Skin of body (tissue), 2 donors: ENCODE measurements around the gene SZT2. TPM values are rescaled to one million over a fixed set of nuclear protein-coding genes. Genes with fewer than 3 reads are reported as not detected.
A peak's percentile ranks its signal among the peaks of the same experiment; 100 is the strongest.
"Not testable (repeated sequence)": the region's sequence is repeated elsewhere in the genome, so short reads cannot be mapped to it uniquely, and the experiment has no call there.

Experiments
- DNase-seq: peaks from one replicate; lab custom pipeline; 2025; lab: John Stamatoyannopoulos, UW
- total RNA-seq: library from RNA; depleted of rRNA; stranded (reverse); fragments of >200 nt; gene quantifications from one replicate; pipeline ENCODE4 v1.2.3, GENCODE V29; 2014

SZT2 gene
- total RNA-seq, 1 donor from 2014 or later: 25.9 TPM

GRCh38 chr1:43453442-43454269, 64.0 kb downstream of the SZT2 start, which contains the start of gene HYI:
Gene HYI, minus strand, starts transcription at chr1:43453931. Its CDS starts 138 bp downstream, at chr1:43453793.
- peak; percentile 70 for DNase-seq

GRCh38 chr1:43454270-43455011, 64.7 kb downstream of the SZT2 start:
- peak; percentile 72 for DNase-seq

DNA sequence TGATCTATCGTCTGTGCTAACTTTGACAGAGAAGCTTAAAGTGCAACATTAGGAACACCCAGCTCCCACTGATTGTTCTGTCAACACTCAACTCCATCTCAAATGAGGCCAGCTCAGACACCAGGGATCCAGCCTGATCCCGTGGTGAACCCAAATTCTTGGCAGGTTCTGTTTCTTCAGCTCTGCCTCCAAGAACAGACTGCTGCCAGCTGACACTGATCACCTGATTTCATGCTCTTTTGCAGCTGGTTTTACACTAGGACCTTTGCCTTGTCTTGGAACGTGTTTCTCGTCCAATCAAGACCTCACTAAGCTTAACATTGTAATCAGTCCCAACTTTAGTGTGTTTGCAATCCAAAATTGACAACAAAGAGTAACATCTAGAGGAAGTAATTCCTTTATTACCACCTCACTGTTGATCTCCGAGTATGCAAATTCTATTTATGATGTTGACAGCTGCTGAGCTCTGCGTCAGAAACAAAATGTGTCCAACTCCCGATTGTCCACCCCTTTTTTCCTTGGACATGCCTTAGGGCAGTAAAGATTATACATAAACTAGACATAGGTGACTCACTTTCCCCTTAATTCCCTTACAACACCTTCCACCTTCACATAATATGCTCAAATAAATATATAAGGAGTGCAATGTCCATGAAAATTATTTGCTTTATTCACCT, 65.7 kb downstream of the SZT2 start:
- DNase-seq: no peak

GRCh38 chr1:43458379-43458778, 68.7 kb downstream of the SZT2 start:
- not testable (repeated sequence) for DNase-seq

DNA sequence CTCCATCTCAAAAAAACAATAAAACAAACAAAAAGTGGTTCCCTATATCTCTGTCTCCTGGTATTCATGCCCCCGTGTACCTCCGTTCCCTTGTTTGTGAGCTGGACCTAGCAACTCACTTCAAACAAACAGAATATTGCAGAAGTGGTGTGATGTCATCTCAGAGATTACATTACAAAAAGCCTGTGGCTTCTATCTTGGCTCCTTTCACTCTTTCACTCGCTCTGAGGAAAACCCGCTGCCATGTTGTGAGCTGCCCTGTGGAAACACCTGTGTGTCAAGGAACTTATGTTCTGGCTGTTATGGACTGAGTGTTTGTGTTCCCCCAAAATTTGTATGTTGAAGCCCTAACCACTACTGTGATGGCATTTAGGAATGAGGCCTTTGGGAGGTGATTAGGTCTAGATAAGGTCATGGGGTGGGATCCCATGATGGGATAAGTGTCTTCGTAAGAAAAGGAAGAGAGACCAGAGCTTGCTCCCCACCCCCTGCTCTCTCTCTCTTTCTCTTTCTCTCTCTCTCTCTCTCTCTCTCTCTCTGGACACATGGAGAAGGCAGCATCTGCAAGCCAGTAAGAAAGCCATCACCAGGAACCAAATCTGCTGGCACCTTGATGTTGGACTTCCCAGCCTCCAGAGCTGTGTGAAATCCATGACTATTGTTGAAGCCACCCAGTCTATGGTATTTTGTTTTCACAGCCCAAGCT, 71.4 kb downstream of the SZT2 start:
- no peak for DNase-seq

DNA sequence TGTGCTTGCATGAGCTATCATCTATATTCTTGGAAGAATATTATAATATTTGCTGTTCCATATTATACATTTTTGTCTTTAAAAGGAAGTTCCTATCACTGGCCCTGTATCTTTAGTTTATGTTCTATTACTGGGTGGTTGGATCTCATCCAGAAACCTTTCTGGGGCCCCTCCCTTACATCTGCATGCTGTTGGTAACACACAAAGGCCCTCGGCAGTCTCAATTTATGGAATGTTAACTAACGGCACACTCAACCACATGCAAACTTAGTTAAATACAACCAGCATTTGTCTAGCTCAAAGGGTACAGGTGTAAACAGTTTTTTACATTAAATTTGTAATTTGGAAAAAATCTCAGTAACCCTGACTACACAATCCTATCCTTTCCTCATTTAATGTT, 73.8 kb downstream of the SZT2 start:
- DNase-seq: no peak

DNA sequence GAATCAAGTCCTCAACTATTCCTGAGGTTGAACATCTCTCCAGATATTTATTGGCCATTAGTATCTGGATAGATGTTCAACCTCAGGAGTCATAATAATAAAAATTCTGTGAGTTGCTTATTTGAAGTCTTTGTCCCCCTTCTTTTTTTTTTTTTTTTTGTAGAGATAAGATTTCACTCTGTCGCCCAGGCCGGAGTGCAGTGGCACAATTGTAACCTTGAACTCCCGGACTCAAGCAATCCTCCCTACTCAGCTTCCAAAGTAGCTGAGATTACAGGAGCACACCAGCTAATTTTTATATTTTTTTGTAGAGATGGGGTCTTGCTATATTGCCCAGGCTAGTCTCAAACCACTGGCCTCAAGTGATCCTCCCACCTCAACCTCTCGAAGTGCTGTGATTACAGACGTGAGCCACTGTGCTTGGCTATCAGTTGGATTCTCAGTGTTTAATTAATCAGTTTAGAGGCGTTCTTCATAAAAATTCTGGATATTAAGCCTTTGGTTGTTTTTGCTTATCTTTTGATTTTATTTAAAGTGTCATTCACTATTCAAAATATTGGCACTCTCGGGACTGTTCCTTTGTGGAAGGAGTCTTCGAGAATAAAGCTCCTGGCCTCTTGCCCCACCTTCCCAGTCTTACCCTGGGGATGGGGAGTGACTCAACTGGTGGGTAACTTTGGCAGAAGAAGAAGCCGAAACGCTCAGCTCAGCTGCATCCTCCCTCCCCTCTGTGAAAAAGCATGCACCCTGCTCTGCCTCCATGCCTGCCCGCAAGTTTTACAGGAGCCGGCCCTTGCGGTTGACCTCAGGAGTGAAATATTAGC, 75.2 kb downstream of the SZT2 start:
- DNase-seq: no peak

DNA sequence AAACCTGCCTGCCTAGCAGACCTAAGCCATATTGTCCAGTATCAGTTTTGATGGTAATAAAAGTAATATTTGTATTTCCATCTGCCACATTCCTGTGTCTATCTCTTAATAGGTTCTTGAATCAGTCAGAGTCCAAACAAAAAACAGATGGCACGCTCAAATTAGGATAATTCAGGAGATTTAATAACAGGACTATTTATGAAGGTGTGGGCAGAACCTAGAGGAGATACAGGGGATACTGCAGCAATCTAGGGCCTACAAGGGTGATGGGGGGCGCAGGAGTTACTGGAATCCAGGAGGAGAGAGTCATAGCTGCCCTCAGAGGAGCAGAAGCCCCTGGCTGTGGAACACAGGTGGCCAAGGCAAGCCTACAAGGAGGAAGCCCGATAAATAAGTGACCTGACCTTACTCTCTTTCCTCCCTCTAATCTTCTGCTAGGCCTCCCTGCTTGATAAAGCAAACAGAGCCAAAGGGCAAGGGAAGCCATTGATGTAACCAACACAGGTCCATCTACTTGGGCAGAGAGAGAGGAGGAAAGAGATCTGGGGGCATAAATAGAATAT, 75.9 kb downstream of the SZT2 start:
- no peak for DNase-seq

GRCh38 chr1:43466403-43466802, 76.7 kb downstream of the SZT2 start:
- DNase-seq: no peak

- no peak for DNase-seq
Measured at GRCh38 chr1:43468414-43468813, 78.7 kb downstream of the SZT2 start.

- no peak for DNase-seq
Measured at GRCh38 chr1:43469932-43470331, 80.2 kb downstream of the SZT2 start.

DNA sequence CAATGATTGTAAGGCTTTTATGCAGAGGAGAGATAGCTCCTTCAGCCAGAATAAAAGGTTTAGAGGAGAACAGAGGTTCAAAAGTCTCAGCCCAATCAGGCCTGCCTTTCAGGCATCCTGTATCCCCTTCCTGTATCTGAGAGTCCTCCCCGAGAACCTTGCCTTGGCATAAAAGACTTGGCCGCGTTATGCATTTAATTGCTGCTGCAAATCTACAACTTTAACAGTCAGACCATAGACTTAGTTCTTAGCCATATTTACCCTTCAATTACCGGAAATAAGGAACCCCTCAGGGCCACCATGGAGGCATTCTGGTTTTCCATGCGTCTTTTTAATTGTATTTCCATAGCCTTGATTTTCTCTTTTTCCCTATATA, 82.4 kb downstream of the SZT2 start:
- no peak for DNase-seq

DNA sequence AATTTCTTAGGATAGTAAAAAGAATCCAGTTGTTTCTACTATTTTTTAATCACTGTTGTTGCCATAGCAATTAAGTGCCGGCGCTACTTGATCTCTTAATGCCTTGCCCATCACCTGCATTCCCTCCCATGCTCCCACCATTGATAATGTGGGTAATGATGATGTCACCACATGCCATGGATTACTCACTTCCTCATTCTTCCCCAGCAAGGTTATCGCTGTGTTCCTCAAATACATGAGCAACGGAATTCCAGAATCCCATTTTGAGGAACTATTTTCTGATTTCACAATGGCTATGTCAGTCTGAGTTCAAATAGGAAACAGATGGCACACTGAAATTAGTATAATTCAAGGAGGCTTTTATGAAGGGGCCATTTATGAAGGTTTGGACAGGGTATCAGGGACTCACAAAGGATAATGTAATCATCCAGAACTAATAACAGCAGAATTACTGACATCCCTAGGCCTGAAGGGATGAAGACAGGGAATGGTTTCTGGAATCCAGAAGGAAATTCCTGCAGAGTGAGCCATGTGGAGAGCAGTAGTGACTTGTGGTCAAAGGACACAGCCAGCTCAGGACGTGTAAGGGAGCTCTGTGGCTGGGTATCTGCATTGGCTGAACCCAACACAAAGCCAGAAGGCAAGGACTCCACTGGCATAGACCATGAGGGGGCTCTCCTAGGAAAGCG, 82.9 kb downstream of the SZT2 start:
- DNase-seq: peak; percentile 18

GRCh38 chr1:43473463-43473862, 83.8 kb downstream of the SZT2 start:
- no peak for DNase-seq

- not testable (repeated sequence) for DNase-seq
Measured at GRCh38 chr1:43475611-43476401, 86.1 kb downstream of the SZT2 start.

DNA sequence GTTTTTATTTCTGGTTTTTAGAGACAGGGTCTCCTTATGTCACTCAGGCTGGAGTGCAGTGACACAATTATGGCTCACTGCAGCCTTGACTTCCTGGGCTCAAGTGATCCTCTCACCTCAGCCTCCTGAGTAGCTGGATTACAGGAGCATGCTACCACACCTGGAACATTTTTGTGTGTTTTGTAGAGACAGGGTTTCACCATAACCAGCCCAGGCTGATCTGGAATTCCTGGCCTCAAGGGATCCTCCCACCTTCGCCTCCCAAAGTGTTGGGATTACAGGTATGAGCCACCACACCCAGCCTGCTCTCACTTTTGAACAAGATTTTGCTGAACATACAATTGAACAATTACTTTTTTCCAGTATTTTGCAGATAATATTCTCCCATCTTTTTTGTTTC, 88.0 kb downstream of the SZT2 start:
- no peak for DNase-seq

GRCh38 chr1:43479414-43479813, 89.7 kb downstream of the SZT2 start:
- no peak for DNase-seq

DNA sequence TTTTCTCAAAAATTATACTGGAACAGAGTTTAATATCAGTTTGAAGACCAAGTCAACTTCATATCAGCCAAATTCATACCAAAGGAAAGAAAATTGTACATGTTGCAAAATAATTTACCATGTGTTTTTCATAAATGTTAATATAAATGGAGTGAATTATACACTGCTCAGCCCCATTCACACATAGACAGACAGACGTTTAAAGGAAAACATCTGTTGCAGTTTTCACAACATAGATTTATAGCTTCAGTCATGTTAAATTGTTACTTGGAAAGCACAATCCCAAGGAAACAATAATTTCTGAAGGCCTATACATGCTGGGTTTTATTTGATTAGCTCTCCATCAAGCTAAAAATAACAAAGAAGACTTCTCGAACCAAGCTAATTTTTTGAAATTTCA, 91.8 kb downstream of the SZT2 start:
- DNase-seq: peak; percentile 91

DNA sequence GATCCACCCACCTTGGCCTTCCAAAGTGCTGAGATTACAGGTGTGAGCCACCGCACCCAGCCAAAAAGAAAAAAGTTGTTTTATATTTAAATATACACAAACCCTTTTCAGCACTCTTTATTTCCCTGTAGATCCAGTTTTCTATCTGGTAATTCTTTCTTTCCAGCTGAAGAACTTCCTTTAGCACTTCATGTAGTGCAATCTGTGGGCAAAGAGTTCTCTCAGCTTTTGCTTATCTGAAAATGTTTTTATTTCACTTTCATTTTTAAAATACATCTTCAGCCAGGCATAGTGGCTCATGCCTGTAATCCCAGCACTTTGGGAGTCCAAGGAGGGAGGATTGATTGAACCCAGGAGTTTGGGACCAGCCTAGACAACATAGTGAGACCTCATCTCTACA, 92.5 kb downstream of the SZT2 start:
- DNase-seq: no peak
